Left colon (tissue), 2 donors: Measurements from ENCODE around the gene PDGFC. TPM values are rescaled to one million over a fixed set of nuclear protein-coding genes. Genes with fewer than 3 reads are reported as not detected.
A peak's percentile ranks its signal among the peaks of the same experiment; 100 is the strongest.

Experiments
- ATAC-seq: fragments of 200-7000 bp; cut with Tn5 transposase; one replicate; pipeline ENCODE4 v1.9.1; 2020; ENCODE audit warnings: mild to moderate bottlenecking, moderate library complexity
- DNase-seq, 2 donors: peaks; one replicate each; pipeline ENCODE4 v3.0.0-alpha.2; 2020
- intact Hi-C, 2 donors: fragments of 100-400 bp; cut with DNase I in 1 of 2; cut with micrococcal nuclease in 1 of 2; formaldehyde crosslinking; loops; one replicate each; pipeline versions ENCODE4 v1.11.2 to v1.14.0; 2022; cut with DNase I, micrococcal nuclease
- total RNA-seq, 2 donors: library from RNA; stranded (reverse); fragmentation: NEBNext Ultra II Directional; extraction: Animal tissue kit (Norgen Biotek cat#: 25700); gene quantifications; one replicate each; pipeline ENCODE4 v1.2.1, GENCODE V29; 2021
- donor health status: DM: no; HTN: no; CAD: no.
- donor health status: DM: yes; HTN: yes; CAD: no.

The PDGFC gene
- total RNA-seq, 2 donors from 2014 or later = 3.8 to 14.3 TPM

GRCh38 chr4:156811963-156812362 is 159.6 kb downstream of the PDGFC start:
- DNase-seq (no peak), ATAC-seq (no peak)
- intact Hi-C loops = no loop called here

GRCh38 chr4:156811286-156811685 is 160.3 kb downstream of the PDGFC start:
- intact Hi-C loops = no loop called here
- DNase-seq (no peak), ATAC-seq (no peak)

GRCh38 chr4:156805696-156806095 is 165.9 kb downstream of the PDGFC start:
- ATAC-seq = no peak
- intact Hi-C loops = no loop called here
- DNase-seq = no peak

- intact Hi-C loops = no loop called here
- ATAC-seq (no peak), DNase-seq (no peak)
These were observed 168.5 kb downstream of the PDGFC start for GRCh38 chr4:156803056-156803455.

- intact Hi-C loops = no loop called here
- DNase-seq = no peak
- ATAC-seq = no peak
These were observed 171.1 kb downstream of the PDGFC start for GRCh38 chr4:156800463-156800862.

- DNase-seq = no peak
- no peak for ATAC-seq
These were observed 172.4 kb downstream of the PDGFC start for GRCh38 chr4:156799121-156799589.

GRCh38 chr4:156798438-156798837 is 173.2 kb downstream of the PDGFC start:
- intact Hi-C loops = no loop called here
- ATAC-seq = no peak
- no peak for DNase-seq

More at GRCh38 chr4:156799121-156799589, 172.4 kb downstream of the PDGFC start:
- intact Hi-C loops = no loop called here

GRCh38 chr4:156797206-156797605 is 174.4 kb downstream of the PDGFC start:
- intact Hi-C loops = no loop called here
- DNase-seq (no peak), ATAC-seq (no peak)

- intact Hi-C loops = no loop called here
- ATAC-seq (no peak), DNase-seq (no peak)
These were observed 175.9 kb downstream of the PDGFC start for GRCh38 chr4:156795727-156796126.

- intact Hi-C loops = no loop called here
- no peak for ATAC-seq
- no peak for DNase-seq
These were observed 176.7 kb downstream of the PDGFC start for GRCh38 chr4:156794863-156795262.

- no peak for DNase-seq
- no peak for ATAC-seq
- intact Hi-C loops = no loop called here
These were observed 179.0 kb downstream of the PDGFC start for GRCh38 chr4:156792462-156793085.

GRCh38 chr4:156790866-156791265 is 180.7 kb downstream of the PDGFC start:
- ATAC-seq = no peak
- no peak for DNase-seq
- intact Hi-C loops = no loop called here

GRCh38 chr4:156788782-156789181 is 182.8 kb downstream of the PDGFC start:
- intact Hi-C loops = no loop called here
- ATAC-seq (no peak), DNase-seq (no peak)

GRCh38 chr4:156786713-156787112 is 184.9 kb downstream of the PDGFC start:
- no peak for DNase-seq
- no peak for ATAC-seq
- intact Hi-C loops = no loop called here

GRCh38 chr4:156784970-156785369 is 186.6 kb downstream of the PDGFC start:
- intact Hi-C loops = no loop called here
- peak; percentile 88 for ATAC-seq
- DNase-seq = no peak

- intact Hi-C loops = no loop called here
- ATAC-seq (no peak), DNase-seq (no peak)
These were observed 187.6 kb downstream of the PDGFC start for GRCh38 chr4:156783966-156784365.

GRCh38 chr4:156782491-156782890 is 189.1 kb downstream of the PDGFC start:
- no peak for ATAC-seq
- intact Hi-C loops = no loop called here
- DNase-seq = no peak

- ATAC-seq (no peak), DNase-seq (no peak)
- intact Hi-C loops = no loop called here
These were observed 189.7 kb downstream of the PDGFC start for GRCh38 chr4:156781852-156782251.

- intact Hi-C loops = loop anchor here in 1 of 2 donors (10.0 kb wide), 1 partner anchor 165 kb away; no protein-coding TSS in a partner anchor
- no peak for ATAC-seq
These were observed 191.8 kb downstream of the PDGFC start for GRCh38 chr4:156779774-156780173.

GRCh38 chr4:156779042-156779441 is 192.6 kb downstream of the PDGFC start:
- no peak for ATAC-seq
- intact Hi-C loops = loop anchor here in 1 of 2 donors (10.0 kb wide), 1 partner anchor 166 kb away; no protein-coding TSS in a partner anchor
- no peak for DNase-seq

More at GRCh38 chr4:156779774-156780173, 191.8 kb downstream of the PDGFC start:
- no peak for DNase-seq

GRCh38 chr4:156778606-156779005 is 193.0 kb downstream of the PDGFC start:
- intact Hi-C loops = loop anchor here in 1 of 2 donors (10.0 kb wide), 1 partner anchor 166 kb away; no protein-coding TSS in a partner anchor
- DNase-seq (no peak), ATAC-seq (no peak)
